DMS53 treated with DMSO at 0.1 percent for 48 hours (cell line): Measurements from ENCODE around the gene ADAT1.

Source experiments
- DNase-seq: peaks from one replicate; lab custom pipeline; 2025; ENCODE audit not compliant: unreplicated experiment; lab: John Stamatoyannopoulos, UW

The ADAT1 gene

DNA sequence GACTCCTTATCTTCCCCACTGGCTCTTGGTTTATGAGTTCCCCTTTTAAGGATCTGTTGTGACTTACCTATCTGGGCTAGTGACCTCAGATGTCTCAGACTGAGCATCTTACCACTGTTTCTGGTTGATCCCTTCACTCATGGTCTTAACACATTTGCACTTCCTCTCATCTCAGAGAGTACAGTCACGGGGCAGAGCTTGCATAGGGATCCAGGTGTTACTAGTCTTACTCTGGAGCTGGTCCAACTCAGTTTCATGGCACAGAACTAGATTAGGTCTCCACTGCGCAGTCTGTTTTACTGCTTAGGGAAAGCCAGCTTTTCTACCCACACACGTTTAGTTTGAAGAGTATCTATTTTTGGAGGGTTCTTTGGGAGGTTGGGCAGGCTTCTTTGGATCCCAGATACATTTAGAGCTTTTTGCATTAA lies 46.7 kb downstream of the ADAT1 start:
- no peak for DNase-seq

DNA sequence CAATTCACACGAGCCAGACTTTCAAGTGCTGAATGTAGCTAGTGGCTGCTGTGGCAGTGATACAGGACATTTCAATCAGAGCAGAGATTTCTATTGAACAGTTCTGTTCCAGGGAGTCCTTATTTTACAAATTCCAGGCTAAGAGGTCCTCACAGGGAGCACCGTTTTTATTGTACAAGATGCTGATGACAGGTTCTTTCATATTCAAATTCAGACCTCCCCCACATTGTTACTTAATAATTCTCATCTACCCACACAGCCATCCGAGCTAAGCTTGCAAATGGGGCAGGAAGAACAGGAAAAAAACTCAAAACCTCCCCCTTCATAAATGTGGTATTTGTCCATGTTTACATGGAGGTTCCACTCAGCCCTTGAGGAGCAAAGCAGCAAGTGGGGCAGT lies 47.1 kb downstream of the ADAT1 start:
- no peak for DNase-seq

DNA sequence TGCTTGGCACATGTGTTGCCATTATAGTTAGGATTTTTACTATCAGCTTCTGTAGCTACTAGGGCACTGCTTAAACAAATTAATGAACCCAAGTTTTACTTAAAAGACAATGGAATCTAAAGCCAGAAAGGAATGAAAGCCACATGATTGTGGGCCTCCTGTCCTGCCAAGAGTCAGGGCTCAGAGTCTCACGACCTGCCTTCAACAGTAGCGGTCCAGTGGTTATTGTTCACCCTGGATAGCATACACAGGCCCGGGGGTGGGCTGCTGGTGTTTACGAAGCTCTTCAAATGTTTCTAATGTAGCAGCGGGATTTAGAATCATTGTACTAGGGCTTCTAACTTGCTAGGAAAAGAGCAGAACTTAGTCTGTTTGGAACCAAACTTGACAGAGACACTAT lies 49.1 kb downstream of the ADAT1 start:
- no peak for DNase-seq

DNA sequence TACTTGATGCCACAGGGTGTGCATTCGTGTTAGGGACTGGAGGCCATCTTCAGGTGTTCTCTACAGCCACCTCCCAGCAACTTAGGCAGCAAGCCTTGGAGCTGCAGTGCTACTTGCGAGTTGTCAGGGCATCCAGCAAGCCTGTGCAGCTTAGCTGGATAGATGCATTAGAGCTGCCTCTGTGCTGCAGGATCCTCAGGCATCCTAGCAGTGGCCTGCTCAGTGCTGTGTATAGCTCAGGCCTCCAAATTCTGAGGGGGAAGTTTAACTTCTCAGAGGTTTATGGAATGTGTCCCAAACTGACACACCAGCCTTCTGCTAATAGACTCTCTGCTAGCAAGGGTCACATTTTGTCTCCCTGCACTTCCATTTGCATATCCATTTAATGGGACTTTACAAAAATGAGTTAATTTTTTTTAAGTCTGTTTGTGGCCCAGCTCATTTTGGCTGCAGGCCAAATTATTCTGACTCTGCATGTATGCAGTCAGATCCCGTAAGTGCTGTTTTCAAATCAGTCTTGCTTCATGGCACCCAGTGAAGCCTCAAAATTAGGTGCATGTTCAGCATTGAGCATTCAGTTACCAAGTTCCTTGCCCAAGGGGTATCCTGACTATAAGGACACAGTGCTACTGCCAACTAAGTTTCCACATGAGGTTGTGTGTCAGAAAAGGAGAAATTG lies 50.1 kb downstream of the ADAT1 start:
- no peak for DNase-seq

DNA sequence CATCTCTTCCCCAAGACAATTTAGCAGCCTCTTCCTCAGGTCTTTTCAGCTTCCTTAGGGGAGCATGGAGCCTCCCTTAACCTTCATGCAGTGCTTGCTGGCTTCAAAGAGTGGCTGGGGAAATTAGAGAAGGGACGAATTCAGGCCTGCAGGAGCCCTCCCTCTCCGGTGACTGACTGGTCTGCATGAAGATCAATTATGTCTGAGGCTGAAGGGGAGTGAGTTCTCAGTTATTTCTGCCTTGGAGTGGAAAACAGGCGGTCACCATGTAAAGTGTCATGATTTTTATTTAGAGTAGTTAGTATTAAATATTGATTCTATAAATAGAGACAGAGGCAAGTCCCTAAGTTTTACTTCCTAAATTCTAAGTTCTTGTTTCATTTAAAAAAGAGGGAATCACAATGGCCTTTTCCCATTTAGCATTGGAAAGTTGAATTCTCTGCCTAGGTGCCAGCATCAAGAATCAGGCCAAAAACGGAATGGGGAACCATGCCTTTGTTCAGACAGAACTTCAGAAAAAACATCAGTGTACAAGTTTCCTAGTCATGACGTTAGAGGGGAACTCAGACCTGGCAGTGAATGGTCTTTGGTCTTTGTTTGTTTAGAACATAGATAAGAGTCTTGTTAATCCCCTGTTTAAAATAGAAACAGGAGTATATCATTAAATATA lies 52.5 kb downstream of the ADAT1 start:
- no peak for DNase-seq

DNA sequence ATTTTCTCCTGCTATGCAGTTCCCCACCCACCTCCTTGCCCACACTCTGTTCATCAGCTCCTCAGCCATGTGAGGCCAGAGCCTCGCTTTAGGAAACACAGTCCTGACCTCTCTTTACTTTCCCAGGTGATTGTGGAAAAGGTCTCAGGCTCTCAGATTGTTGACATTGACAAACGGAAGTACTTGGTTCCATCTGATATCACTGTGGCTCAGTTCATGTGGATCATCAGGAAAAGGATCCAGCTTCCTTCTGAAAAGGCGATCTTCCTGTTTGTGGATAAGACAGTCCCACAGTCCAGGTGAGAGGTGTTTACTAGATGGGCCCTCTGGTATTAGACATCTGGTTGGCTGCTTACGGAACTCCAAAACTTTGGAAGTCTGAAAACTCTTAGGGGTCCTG lies 55.2 kb downstream of the ADAT1 start:
- DNase-seq, result no peak

DNA sequence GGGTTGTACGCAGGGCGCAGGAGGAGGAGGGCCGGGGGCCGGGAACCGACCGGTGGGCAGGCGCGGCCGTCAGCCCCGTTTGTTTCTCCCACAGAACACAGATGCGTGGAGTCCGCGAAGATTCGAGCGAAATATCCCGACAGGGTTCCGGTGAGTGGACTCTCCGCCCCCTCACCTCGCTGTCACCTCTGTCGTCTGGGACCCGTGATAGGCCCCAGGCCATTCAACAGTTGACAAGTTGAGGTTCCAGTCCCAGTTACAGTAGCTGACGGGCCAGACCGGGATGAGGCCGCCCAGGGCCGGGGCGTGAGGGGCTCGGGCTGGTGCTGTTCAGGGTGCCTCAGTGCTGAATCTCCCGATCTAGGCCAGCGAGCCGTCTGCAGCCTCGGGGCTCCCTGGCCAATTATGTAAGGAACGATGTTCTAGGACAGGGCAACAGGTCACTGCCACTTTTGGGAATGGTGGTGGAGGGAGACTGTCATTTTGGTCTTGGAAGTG lies 56.3 kb downstream of the ADAT1 start:
- no peak for DNase-seq

DNA sequence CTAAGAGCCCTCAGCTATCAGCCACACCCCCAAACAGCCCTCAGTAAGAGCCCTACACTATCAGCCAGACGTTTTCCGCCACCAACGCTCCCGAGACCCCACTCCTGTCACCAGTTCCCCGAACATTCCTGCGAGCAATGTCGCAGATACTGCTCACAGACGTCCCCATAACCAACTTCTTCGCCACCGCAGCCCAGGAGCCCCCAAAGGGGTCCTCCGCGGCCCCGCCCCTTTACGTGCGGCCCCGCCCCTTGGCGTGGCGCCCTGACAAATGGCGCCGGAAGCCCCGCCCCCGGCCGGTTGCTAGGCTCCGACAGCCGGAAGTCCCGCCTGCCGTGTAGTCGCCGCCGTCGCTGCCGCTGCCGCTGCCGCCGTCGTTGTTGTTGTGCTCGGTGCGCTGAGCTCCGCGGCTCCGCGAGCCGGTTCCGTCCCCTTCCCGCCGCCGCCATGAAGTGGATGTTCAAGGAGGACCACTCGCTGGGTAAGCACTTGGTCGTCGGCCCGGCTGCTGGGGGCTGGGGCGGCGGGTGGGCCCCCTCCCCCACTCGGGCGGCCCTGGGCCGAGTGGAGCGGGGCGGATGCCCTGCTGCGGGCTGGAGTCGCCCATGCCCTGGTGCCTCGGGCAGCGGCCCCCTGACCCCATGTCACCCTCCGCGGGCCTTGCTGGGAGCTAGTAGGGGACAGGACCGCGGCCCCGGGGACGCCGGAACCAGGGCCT lies 56.9 kb downstream of the ADAT1 start, which contains the start of gene GABARAPL2:
Gene GABARAPL2, plus strand, starts transcription at position 340 of the 718 bp plus-strand sequence. Its CDS starts 108 bp downstream, at position 448.
- DNase-seq, result peak; percentile 52

DNA sequence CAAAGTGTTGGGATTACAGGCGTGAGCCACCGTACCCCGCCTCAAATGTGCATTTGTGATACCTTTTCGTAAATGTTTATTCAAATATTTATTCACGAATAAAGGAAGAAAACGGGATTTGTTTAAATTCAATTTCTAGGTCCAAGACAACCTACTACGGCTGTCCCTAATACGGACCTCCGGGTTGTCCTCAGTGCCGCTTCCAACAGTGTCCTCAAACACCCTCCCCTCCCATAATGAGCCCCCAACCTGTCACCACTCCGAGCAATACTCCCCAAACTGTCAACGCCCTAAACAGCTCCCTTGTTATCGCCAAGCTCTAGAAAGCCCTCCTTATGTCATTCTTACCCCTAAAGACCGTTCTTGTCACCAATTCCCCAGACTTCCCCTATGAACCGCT lies 57.4 kb downstream of the ADAT1 start:
- no peak for DNase-seq

DNA sequence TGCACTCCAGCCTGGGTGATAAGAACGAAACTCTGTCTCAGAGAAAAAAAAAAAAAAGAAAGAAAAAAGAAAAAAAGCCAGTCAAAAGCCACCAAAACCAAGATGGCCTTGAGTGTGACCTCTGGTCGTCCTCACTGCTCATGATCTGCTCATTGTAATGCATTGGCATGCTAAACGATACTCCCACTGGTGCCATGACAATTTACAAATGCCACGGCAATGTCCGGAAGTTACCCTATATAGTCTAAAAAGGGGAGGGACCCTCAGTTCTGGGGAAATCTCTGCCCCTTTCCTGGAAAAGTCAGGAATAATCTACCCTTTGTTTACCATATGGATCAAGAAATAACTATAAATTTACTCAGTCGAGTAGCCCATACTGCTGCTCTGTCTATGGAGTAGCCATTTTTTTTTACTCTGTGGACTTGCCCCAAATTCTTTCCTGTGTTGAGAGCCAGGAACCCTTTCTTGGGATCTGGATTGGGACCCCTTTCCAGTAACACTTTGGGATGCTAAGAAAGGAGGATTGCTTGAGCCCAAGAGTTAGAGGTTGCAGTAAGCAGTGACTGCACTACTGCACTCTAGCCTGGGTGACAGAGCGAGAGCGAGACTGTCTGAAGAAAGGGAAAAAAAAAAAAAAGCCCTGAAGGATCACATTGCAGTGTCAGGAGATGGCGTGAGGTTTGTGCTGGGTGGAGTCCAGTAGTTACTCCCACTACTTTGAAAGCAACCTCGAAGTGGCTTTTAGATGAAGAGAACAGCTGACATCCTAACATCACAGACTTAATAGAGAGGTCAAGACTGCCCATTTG lies 63.3 kb downstream of the ADAT1 start:
- no peak for DNase-seq

DNA sequence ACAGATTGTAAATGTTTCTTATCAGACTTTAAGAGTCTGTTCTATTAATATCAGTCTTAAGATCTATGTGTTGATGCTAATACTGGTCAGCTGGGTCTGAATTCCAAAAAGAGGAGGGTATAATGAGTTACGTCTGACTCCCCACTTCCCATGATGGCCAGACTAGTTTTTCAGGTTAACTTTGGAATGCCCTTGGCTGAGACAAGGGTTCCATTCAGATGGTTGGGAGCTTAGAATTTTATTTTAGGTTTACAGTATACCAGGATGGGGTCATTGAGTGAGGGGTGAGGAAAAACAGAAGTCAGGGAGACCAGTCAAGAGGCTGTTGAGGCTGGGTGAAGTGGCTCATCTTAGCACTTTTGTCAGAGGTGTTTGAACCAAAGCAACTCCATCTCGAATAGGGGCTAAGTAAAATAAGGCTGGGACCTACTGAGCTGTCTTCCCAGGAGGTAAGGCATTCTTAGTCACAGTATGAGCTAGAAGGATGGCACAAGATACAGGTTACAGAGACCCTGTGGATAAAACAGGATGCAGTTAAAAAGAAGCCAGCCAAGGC lies 64.2 kb downstream of the ADAT1 start:
- no peak for DNase-seq

DNA sequence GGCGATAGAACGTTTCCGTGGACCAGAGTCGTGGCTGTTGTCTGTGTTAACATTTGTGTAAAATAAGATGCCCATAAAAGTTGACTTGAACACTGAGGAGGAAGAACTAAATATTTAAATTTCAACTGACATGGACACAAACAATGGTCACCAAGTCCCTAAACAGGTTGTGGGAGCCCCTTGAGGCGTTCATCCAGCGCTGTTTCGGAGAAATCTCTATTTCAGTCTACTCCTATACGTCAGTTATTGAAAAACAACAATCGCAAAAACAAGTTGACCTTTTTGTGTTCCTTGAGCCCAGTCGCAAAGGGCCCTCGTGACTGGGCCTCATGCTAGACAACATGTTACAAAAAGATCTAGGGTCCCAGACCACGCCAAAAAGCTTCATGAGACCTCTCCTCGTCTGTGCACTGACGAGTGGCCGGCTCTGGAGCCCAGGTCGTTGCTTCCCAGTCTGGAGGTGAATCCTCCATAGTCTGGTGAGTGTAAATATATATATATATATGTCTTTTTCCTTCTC lies 66.6 kb downstream of the ADAT1 start:
- no peak for DNase-seq

DNA sequence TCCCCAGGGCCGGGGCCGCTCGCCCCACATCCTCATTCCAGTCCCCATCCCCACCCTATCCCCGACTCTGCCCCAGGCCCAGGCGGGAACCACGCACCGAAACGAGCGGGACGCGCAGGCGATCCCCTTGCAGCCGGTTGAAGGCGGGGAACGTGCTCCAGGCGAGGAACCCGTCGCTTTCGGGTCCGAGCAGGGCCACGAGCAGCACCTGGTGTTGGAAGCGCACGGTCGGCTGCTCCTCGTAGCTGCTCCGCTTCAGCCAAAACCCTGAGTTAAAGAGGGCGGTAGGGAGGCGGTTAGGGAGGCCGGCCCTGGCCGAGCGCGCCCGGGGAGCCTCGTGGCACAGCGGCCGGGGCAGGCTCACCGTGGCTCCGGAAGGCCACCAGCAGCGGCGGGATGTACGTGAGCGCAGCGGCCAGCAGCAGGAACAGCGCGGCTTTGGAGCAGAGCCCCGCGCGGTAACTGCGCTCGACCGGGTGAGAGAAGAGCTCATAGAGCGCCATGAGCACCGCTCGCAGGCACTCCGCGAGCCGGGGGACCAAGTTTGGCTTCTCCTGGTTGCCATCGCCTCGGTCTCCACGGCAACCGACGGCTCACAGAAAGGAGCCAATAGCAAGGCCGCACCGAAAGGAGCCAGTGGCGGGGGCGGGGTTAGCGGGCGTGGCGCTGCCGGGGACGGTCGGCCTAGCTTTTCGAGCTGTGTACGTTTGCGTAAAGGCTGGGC lies 67.2 kb downstream of the ADAT1 start, which contains the start of gene TMEM231:
Gene TMEM231, minus strand, starts transcription at position 546 of the 724 bp plus-strand sequence. Its CDS starts 43 bp downstream, at position 503.
- peak; percentile 81 for DNase-seq

DNA sequence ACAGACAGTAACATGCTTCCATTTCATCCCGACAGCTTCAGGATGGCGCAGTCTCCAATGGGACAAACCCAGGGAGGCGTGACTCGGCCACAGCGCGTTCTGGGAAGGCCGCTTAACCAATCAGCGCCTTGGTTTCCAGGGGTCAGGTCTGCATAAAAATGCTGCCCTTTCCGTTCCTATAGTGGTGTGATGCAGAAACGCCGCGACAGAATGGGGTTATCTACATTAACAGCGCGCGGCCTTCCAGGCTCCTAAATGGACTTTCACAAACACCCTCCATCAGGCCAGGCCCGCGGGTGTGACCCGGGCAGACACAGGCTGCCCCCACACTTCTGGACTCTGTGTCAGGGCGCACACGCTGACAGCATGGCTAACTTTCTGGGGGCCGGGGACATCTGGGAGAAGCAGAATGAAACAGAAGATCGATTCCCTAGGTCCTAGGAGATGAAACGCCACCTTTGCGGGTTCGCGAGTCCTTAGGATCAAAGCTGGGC lies 67.8 kb downstream of the ADAT1 start:
- peak; percentile 54 for DNase-seq

DNA sequence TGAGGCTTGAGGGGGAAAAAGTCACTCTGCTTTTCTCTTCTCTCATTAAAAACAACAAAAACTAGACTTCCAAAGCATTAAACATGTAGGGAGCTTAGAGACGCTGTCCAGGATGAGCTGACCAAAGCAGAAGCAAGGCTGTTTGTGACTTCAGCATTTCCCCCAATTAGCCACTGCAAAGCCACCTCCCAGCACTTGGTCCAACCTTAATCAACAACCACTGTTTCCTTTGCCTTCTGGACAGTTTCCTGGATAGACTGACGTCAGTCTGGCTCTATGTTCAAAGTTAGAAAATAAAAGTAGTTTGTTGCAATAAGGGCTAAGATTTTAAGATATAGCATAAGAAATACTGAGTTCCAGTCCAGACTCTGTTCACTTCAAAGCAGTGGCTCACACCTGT lies 70.1 kb downstream of the ADAT1 start:
- DNase-seq, result no peak

DNA sequence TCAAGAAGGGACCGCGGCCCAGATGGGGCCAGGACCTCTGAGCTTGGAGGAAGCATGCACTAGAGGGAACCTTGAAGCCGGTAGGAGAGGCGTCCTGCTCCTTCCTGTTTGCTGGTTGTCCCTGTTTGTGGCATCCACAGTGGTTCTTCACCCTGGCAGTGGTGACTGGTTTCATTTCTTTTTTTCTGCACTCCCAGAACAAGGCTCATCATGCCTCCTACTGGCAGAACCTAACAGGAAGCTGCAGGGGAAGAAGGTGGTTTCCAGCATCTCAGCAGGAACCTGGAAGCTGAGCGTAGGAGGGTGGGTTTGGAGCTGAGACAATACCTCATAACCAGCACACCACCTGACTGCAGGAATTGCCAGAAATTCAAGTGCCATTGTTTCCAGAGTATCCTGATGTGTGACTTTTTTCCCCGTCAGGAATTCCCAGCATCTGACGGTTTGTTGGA lies 72.8 kb downstream of the ADAT1 start:
- DNase-seq, result no peak
